Body of pancreas (tissue), 4 donors: ENCODE results near the gene OR4E2.

Experiments
- CTCF ChIP-seq, 7 experiments: fragments of 450-650 bp in 4 of 7; fragments of 200-600 bp in 3 of 7; sonication (generic) in 3 of 7; IDR thresholded peaks; one replicate each; pipeline ENCODE4 v1.5.1; 2016 to 2019; ENCODE audit warnings: antibody characterized with exemption in 7 of 7
- POLR2A ChIP-seq, 3 donors: fragments of 450-650 bp; IDR thresholded peaks; one replicate each; pipeline ENCODE4 v1.6.1; 2016; ENCODE audit warnings: antibody characterized with exemption in 3 of 3, mild to moderate bottlenecking in 2 of 3

DNA sequence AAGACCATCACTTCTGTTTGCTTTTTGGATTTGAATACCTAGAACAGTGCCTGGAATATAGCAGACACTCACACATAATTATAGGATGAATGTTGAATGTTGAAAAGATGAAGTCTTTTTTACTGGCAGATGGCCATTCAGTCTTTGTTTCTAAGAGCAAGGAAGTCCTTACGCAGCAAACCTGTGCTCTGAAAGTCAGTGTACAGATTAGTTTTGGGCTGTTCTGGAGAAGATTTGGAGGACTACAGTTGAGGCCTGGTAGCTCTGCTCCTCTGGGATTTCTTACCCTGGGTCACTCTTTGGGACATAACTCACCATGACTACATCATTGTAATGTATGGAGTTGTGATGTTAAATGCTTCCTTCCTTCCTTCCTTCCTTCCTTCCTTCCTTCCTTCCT lies 3.3 kb downstream of the OR4E2 start:
- no peak for TF ChIP-seq CTCF (IDR thresholded peaks at IDR 0.05)
- TF ChIP-seq POLR2A (IDR thresholded peaks at IDR 0.05), result no peak
